NCI-H82 (cell line): ENCODE data around the gene SYT14.
"Not testable (repeated sequence)": the region's sequence is repeated elsewhere in the genome, so short reads cannot be mapped to it uniquely, and the experiment has no call there.

Experiments
- DNase-seq: peaks from one replicate; lab custom pipeline; 2025; lab: John Stamatoyannopoulos, UW

SYT14 gene

GRCh38 chr1:209937996-209938959, at the start of gene SYT14:
Gene SYT14 (plus strand): TSS chr1:209938217. CDS start chr1:209938265, 48 bp downstream.
- peak; percentile 92 for DNase-seq

GRCh38 chr1:209888291-209889076, 49.5 kb upstream of the SYT14 start:
- DNase-seq, result not testable (repeated sequence)

GRCh38 chr1:209889077-209889418, 49.0 kb upstream of the SYT14 start:
- no peak for DNase-seq

GRCh38 chr1:209890641-209891330, 47.2 kb upstream of the SYT14 start:
- DNase-seq, result no peak

- no peak for DNase-seq
Observed at GRCh38 chr1:209893751-209894150, 44.3 kb upstream of the SYT14 start.

DNA sequence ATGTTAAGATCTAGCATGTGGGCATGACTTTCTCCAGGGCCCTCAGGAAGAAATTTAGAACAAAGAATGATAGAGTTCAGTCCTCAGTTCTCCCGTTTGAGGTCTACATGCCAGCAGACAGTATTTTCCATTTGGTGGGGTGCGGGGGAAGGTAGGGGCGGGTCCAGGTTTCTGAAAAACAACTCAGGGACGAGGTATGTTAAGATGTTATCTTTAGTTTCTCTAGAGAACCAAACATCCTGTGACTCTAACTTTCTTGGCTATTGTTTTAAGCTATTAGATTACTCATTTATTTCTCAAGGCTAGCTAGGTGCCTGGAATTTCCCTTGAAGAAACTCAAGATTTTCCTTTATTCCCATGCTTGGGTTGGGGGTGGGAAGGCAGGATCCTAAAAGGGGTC, 42.3 kb upstream of the SYT14 start:
- DNase-seq, result no peak

DNA sequence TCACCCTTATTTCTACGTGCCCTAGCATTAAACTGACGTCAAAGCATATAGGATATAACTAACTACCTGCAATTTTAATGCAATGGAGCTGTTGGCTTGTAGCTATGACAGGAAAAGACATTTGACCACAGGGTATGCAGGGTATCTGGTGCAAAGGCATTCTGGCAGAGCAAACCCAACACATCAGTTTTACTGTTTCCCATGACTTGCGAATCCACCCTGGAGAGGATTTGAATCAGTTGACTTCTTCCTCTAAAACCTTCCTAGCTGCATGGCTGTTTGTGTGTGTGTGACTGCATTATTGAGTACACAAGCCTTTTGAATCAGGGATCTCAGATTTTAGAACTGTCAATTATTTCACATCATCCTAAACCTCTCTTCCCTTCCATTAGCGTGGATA, 41.7 kb upstream of the SYT14 start:
- no peak for DNase-seq

GRCh38 chr1:209898271-209898670, 39.7 kb upstream of the SYT14 start:
- not testable (repeated sequence) for DNase-seq

DNA sequence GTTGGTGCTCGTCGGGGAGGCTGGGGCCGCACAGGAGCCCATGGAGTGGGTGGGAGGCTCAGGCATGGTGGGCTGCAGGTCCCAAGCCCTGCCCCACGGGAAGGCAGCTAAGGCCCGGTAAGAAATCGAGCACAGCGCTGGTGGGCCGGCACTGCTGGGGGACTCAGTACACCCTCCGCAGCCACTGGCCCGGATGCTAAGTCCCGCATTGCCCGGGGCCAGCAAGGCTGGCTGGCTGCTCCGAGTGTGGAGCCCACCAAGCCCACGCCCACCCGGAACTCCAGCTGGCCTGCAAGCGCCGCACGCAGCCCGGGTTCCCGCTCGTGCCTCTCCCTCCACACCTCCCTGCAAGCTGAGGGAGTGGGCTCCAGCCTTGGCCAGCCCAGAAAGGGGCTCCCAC, 39.2 kb upstream of the SYT14 start:
- DNase-seq, result not testable (repeated sequence)

GRCh38 chr1:209899948-209900347, 38.1 kb upstream of the SYT14 start:
- DNase-seq, result peak; percentile 74

GRCh38 chr1:209900734-209901133, 37.3 kb upstream of the SYT14 start:
- no peak for DNase-seq

- no peak for DNase-seq
Observed at GRCh38 chr1:209901211-209901610, 36.8 kb upstream of the SYT14 start.

- DNase-seq, result not testable (repeated sequence)
Observed at GRCh38 chr1:209904774-209905173, 33.2 kb upstream of the SYT14 start.

- no peak for DNase-seq
Observed at GRCh38 chr1:209911746-209912145, 26.3 kb upstream of the SYT14 start.

DNA sequence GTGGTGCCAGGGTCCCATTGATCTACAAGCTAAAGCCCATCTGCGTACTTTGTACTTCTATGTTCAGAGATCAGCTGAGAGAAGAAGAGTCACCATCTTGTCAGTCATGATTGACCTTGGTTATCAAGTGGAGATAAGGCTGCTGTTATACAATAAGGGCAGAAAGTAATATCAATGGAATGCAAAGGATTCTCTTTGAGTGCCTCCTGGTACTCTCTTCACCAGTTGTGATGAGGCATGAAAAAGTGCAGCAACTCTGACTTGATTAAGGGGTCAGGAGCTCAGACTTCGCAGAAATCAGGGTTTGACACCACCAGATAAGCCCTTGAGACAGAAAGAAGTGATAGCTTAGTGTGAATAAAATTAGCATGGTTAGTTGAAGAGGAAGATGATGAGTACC, 25.7 kb upstream of the SYT14 start:
- no peak for DNase-seq

DNA sequence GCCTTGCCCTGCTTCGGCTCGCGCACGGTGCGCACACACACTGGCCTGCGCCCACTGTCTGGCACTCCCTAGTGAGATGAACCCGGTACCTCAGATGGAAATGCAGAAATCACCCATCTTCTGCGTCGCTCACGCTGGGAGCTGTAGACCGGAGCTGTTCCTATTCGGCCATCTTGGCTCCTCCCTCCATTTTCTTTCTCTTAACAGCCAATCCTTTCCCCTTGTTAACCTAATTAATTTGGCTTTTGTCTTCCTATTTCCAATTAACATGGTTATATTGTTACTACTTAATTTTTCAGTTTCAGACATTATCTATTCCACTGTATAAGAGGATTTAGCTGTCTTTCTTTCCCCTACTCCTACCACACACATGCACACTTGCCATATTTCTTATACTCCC, 18.4 kb upstream of the SYT14 start:
- DNase-seq, result not testable (repeated sequence)

DNA sequence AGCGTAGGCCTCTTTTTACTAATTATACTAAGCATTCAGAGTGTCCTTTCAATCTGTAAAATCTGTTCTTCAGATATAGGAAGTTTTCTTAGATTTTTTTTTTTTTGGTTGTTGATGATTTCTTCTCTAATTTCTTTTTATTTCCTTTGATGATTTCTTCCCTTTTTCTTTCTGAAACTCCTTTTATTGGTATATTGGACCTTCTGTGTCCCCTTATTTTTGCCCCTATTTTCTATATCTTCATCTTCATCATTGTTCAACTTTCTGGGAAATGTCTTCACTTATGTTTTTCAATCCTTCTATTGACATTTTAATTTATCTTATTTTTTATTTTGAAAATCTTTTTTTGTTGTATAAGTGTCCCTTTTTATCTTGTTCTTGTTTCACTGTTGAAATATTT, 17.2 kb upstream of the SYT14 start:
- no peak for DNase-seq

- DNase-seq, result peak; percentile 33
Observed at GRCh38 chr1:209924390-209924789, 13.6 kb upstream of the SYT14 start.

DNA sequence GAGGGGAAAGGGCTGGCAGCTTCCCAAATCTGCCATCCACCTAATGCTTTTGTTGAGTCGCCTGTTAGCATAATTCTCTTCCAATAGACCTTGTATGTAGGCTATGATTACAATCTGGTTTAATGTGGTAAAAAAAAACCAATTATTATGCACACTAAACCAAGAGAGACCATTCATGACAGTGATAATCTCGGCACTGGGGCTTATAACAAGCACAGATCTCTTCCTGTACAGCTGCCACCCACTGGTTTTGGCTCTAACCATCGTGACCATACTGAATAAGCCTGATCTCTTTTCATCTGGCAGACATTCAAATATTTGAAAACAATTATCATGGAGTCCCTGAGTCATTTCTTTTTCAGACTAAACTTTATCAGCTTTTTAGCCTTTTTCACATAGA, 12.0 kb upstream of the SYT14 start:
- DNase-seq, result peak; percentile 81

DNA sequence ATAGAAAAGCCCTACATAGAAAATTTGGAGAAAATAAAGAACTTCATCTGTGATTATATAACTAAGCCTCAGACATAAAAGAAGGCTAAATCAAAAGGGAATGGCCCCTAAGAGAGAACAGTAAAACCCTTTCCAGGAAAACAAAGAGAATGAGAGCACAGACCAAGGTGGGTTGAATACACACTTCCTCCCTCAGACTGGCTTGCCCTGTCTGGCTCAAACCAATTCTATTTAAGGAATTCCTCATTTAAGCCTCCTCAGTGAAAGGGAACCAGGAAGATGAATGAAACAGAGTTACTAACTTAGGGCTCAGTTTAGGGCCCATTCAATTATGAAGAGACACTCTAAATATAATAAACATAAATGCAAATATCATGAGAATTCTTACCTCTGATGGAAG, 10.6 kb upstream of the SYT14 start:
- DNase-seq, result no peak

DNA sequence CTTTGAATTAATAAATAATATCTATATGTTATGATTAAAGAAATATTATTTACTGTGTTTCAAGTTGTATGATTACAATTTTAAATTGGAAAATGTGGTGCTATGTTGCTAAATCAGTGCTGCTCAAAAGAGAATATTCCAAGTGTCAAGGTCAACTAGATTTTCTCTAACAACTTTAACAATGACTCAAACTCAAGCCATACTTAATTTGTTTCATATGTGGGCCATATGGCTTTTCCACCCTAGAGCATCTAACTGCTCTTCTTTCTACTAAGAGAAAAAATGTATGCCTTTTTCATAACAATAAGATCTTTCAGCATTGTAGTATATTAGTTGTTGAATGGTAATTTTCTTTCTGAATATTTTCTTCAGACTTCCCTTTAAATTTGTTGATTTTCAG, 8.3 kb upstream of the SYT14 start:
- no peak for DNase-seq

- no peak for DNase-seq
Observed at GRCh38 chr1:209931141-209931540, 6.9 kb upstream of the SYT14 start.
